IMR-90 (cell line): ENCODE measurements around the gene DEPDC5. TPM values are rescaled to one million over a fixed set of nuclear protein-coding genes. Genes with fewer than 3 reads are reported as not detected.

ENCODE experiments used
- ATAC-seq: fragments of 200-7000 bp; cut with Tn5 transposase; 2 replicates; pipeline ENCODE4 v1.9.1; 2020; ENCODE audit warnings: low read depth, mild to moderate bottlenecking, moderate library complexity
- BruUV-seq: library from RNA; stranded (reverse); fragments of 400-500 nt; replicated peaks from 2 replicates; lab custom pipeline; 2021; lab: Mats Ljungman, UMichigan
- CTCF ChIA-PET: fragments of 300-600 bp; formaldehyde crosslinking; extraction: SDS; loops from one replicate; lab custom pipeline; 2021; ENCODE audit warnings: antibody characterized with exemption; lab: Yijun Ruan, JAX
- POLR2A ChIA-PET: fragments of 300-600 bp; sonication (Branson Sonifier 250); formaldehyde crosslinking; loops from one replicate; lab custom pipeline; 2022; ENCODE audit warnings: antibody characterized with exemption; ENCODE audit not compliant: unreplicated experiment; lab: Charles Lee
- DNase-seq: peaks from one replicate; pipeline ENCODE4 v3.0.0; 2013
- H2AFZ ChIP-seq: replicated peaks from 2 replicates; pipeline ENCODE3; 2013; ENCODE audit warnings: low read length, mild to moderate bottlenecking; ENCODE audit not compliant: poor library complexity
- H2AK5ac ChIP-seq: 2 replicates; pipeline ENCODE4 v1.6.1; 2013; ENCODE audit warnings: low read depth, low read length, inconsistent platforms
- H2AK9ac ChIP-seq: replicated peaks from 2 replicates; pipeline ENCODE3; 2013; ENCODE audit warnings: mild to moderate bottlenecking, low read depth, low read length, moderate library complexity; ENCODE audit not compliant: poor library complexity
- H2BK120ac ChIP-seq: 2 replicates; pipeline ENCODE4 v1.6.1; 2013; ENCODE audit warnings: low read depth, low read length, inconsistent platforms
- H2BK15ac ChIP-seq: 3 replicates; pipeline ENCODE4 v1.6.1; 2013; ENCODE audit warnings: low read depth, low read length, inconsistent platforms
- H2BK20ac ChIP-seq: 2 replicates; pipeline ENCODE4 v1.6.1; 2013; ENCODE audit warnings: low read depth, mild to moderate bottlenecking, inconsistent platforms, low read length, moderate library complexity
- H2BK5ac ChIP-seq: 2 replicates; pipeline ENCODE4 v1.6.1; 2013; ENCODE audit warnings: mild to moderate bottlenecking, low read depth, low read length, inconsistent platforms; ENCODE audit not compliant: poor library complexity, severe bottlenecking
- H3K14ac ChIP-seq: replicated peaks from 2 replicates; pipeline ENCODE4 v1.6.1; 2013; ENCODE audit warnings: low read depth, low read length, inconsistent platforms
- H3K18ac ChIP-seq: 2 replicates; pipeline ENCODE4 v1.6.1; 2013; ENCODE audit warnings: low read depth, low read length, control low read depth
- H3K23ac ChIP-seq: 2 replicates; pipeline ENCODE4 v1.6.1; 2013; ENCODE audit warnings: low read depth, low read length, inconsistent platforms
- H3K27ac ChIP-seq: 2 replicates; pipeline ENCODE4 v1.5.1; 2013; ENCODE audit warnings: mild to moderate bottlenecking, control low read depth, low read length; ENCODE audit not compliant: insufficient read depth
- H3K27me3 ChIP-seq: 2 replicates; pipeline ENCODE4 v1.6.1; 2013; ENCODE audit warnings: low read length; ENCODE audit not compliant: control insufficient read depth, insufficient read depth
- H3K36me3 ChIP-seq: 2 replicates; pipeline ENCODE4 v1.6.1; 2013; ENCODE audit warnings: low read length, mixed read lengths; ENCODE audit not compliant: control insufficient read depth, insufficient read depth
- H3K4ac ChIP-seq: 2 replicates; pipeline ENCODE4 v1.6.1; 2013; ENCODE audit warnings: low read depth, low read length, inconsistent platforms
- H3K4me1 ChIP-seq: 2 replicates; pipeline ENCODE4 v1.6.1; 2013; ENCODE audit warnings: low read length, mixed read lengths; ENCODE audit not compliant: control insufficient read depth, insufficient read depth
- H3K4me2 ChIP-seq: 2 replicates; pipeline ENCODE4 v1.6.1; 2013; ENCODE audit warnings: low read depth, mild to moderate bottlenecking, control low read depth, low read length, moderate library complexity
- H3K4me3 ChIP-seq: 2 replicates; pipeline ENCODE4 v1.5.1; 2013; ENCODE audit warnings: low read depth, mild to moderate bottlenecking, control low read depth, low read length, moderate library complexity; ENCODE audit not compliant: insufficient read depth
- H3K56ac ChIP-seq: 2 replicates; pipeline ENCODE4 v1.6.1; 2013; ENCODE audit warnings: low read length, inconsistent platforms; ENCODE audit not compliant: insufficient read depth; ENCODE audit errors: extremely low read depth
- H3K79me1 ChIP-seq, 2 experiments: 2 replicates each; pipeline ENCODE4 v1.6.1; 2013; ENCODE audit warnings: low read length in 2 of 2, inconsistent platforms in 1 of 2, low read depth in 1 of 2
- H3K9ac ChIP-seq: 2 replicates; pipeline ENCODE4 v1.6.1; 2013; ENCODE audit warnings: low read depth, low read length, control low read depth
- H3K9me1 ChIP-seq: 2 replicates; pipeline ENCODE4 v1.6.1; 2013; ENCODE audit warnings: low read length, inconsistent platforms; ENCODE audit not compliant: insufficient read depth
- H3K9me3 ChIP-seq: 2 replicates; pipeline ENCODE4 v1.6.1; 2013; ENCODE audit warnings: low read length; ENCODE audit not compliant: control insufficient read depth, insufficient read depth
- H4K20me1 ChIP-seq: 2 replicates; pipeline ENCODE4 v1.6.1; 2013; ENCODE audit warnings: low read length, inconsistent platforms; ENCODE audit not compliant: insufficient read depth
- H4K5ac ChIP-seq: 2 replicates; pipeline ENCODE4 v1.6.1; 2013; ENCODE audit warnings: mild to moderate bottlenecking, low read depth, low read length, control low read depth
- H4K8ac ChIP-seq, 2 experiments: 2 replicates each; pipeline ENCODE4 v1.6.1; 2013; ENCODE audit warnings: low read depth in 2 of 2, low read length in 2 of 2, control low read depth in 1 of 2, inconsistent platforms in 1 of 2
- H4K91ac ChIP-seq: 2 replicates; pipeline ENCODE4 v1.6.1; 2013; ENCODE audit warnings: low read depth, low read length, inconsistent platforms; ENCODE audit not compliant: insufficient read depth
- USF2 ChIP-seq: fragments of 150-350 bp; IDR thresholded peaks from 2 replicates; pipeline ENCODE4 v1.6.1; 2017; ENCODE audit warnings: mild to moderate bottlenecking, antibody characterized with exemption, low read length, low read depth
- WGBS, 2 experiments: methylation state at CpG; one replicate each; pipeline versions ENCODE4 v1.1.5 to v1.1.7; 2013; ENCODE audit warnings: missing lambda C conversion rate in 2 of 2; ENCODE audit not compliant: insufficient read length in 1 of 2; ENCODE audit errors: extremely low coverage in 2 of 2; 5-methylcytosine and 5-hydroxymethylcytosine counted together
- dilution Hi-C: fragments of 300-500 bp; cut with HindIII; formaldehyde crosslinking; loops from one replicate; pipeline ENCODE4 v1.14.3; 2018; ENCODE audit warnings: low sequenced_read_pairs; ENCODE audit not compliant: unreplicated experiment
- in situ Hi-C: fragments of 300-500 bp; cut with MboI; formaldehyde crosslinking; loops from 3 replicates; pipeline ENCODE4 v1.14.3; 2019; ENCODE audit warnings: low sequenced_read_pairs, inconsistent platforms, mixed read lengths
- intact Hi-C: fragments of 100-400 bp; cut with micrococcal nuclease; formaldehyde crosslinking; loops from 2 replicates; pipeline ENCODE4 v1.10.0; 2022
- polyA plus RNA-seq, 3 experiments: library from polyadenylated mRNA; depleted of rRNA; stranded (reverse); fragments of >200 nt; gene quantifications; 2 replicates each; pipeline ENCODE4 v1.2.3, GENCODE V29; 2012; ENCODE audit warnings: low replicate concordance in 1 of 3
- total RNA-seq: library from RNA; depleted of rRNA; stranded (reverse); fragments of >200 nt; gene quantifications from 2 replicates; pipeline ENCODE4 v1.2.3, GENCODE V29; 2012
- TF ChIP-seq, protein P1 (sequence below): fragments of 150-350 bp; IDR thresholded peaks from 2 replicates; pipeline ENCODE4 v1.6.1; 2016; ENCODE audit warnings: low read depth, mild to moderate bottlenecking, low read length, moderate library complexity, borderline replicate concordance

DEPDC5 gene
- total and polyA plus RNA-seq, 2 of the 4 experiments (the other 2 are of a cell fraction), result 6.6 to 12.9 TPM

DNA sequence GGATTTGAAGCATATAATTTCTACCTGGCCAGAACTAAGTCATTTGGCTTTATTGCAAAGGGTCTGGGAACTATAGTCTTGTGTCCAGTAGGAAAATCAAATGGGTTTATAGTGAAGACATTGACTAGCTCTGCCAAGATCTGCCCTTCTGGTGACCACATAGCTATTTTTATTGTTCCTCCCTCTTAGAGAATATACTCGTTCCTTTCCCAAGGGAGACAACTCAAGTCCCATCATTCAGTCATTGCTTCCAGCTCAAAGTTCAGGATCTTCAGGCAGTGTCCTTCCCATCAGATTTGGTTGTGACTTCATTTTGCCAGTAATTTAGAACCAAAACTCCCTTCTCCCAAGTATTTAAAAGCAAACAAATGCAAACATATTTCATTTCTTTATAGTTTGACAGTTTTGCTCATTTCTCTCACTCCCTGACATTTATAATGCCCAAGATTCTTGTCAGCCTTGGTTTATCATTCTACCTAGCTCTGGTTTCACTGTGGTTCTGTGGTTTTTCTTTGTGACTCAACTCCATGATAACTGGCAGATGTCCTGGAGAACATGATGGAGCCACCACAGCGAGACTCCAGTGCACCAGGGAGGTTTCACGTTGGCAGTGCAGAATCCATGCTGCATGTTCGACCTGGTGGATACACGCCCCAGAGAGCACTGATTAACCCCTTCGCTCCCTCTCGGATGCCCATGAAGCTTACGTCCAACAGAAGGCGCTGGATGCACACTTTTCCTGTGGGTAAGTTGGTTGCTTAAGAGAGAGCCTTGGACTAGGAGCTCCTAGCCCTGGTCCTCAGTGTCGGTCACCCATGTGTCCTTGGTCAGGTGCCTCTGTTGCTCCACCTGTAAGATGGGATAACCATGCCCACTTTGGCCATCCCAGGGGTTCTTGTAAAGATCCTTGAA, 64.9 kb downstream of the DEPDC5 start:
- DNase-seq (peak; percentile 48), ATAC-seq (peak; percentile 29; the same call in 1 of the 2 replicates)
- intact Hi-C loops, result no loop called here
- in situ Hi-C loops, result no loop called here
- no peak overlapping the region for H3K56ac ChIP-seq
- H3K9ac ChIP-seq, result no peak overlapping the region
- WGBS, 2 experiments, result 71% methylated on average over 8 of the region's 10 CpGs; no CpG with 5 or more reads in 1 of the 2 experiments
- dilution Hi-C loops, result no loop called here
- H3K4me3 ChIP-seq, result no peak overlapping the region
- no peak overlapping the region for H2BK15ac ChIP-seq
- no peak for TF ChIP-seq USF2
- TF ChIP-seq, protein P1, sequence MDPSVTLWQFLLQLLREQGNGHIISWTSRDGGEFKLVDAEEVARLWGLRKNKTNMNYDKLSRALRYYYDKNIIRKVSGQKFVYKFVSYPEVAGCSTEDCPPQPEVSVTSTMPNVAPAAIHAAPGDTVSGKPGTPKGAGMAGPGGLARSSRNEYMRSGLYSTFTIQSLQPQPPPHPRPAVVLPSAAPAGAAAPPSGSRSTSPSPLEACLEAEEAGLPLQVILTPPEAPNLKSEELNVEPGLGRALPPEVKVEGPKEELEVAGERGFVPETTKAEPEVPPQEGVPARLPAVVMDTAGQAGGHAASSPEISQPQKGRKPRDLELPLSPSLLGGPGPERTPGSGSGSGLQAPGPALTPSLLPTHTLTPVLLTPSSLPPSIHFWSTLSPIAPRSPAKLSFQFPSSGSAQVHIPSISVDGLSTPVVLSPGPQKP, result no peak
- peaks cover 60% of the 10 kb centered on the region for H3K36me3 ChIP-seq
- POLR2A ChIA-PET, result no interaction called here
- 0 out of 2 replicates have a peak, but pooled peaks cover 2% of the 10 kb centered on the region for H3K4me1 ChIP-seq
- H2AK9ac ChIP-seq, result peak overlapping the region; percentile 15
- no peak overlapping the region for H2BK20ac ChIP-seq
- H3K23ac ChIP-seq, result no peak overlapping the region
- no peak overlapping the region for H3K27ac ChIP-seq
- no peak overlapping the region for H2AK5ac ChIP-seq
- H3K27me3 ChIP-seq, result no peaks in the 10 kb centered on the region
- peaks cover 6% of the 10 kb centered on the region; the same call in 1 of the 2 replicates for H4K20me1 ChIP-seq
- no TSS peak for BruUV-seq
- no peak overlapping the region for H2BK120ac ChIP-seq
- no peak overlapping the region for H4K5ac ChIP-seq
- peaks cover 8% of the 10 kb centered on the region for H3K9me1 ChIP-seq
- H3K79me1 ChIP-seq, result no peaks in the 10 kb centered on the region; a peak in 1 of 4 replicates
- no peak overlapping the region for H3K4me2 ChIP-seq
- no peak overlapping the region for H2AFZ ChIP-seq
- H3K18ac ChIP-seq, result no peak overlapping the region
- no peak overlapping the region for H2BK5ac ChIP-seq
- H3K4ac ChIP-seq, result no peak overlapping the region
- H3K14ac ChIP-seq, result no peak overlapping the region
- H4K91ac ChIP-seq, result no peak overlapping the region
- H4K8ac ChIP-seq, result no peak overlapping the region
- no peaks in the 10 kb centered on the region for H3K9me3 ChIP-seq
- CTCF ChIA-PET, result interaction anchor here (0.5 to 1.2 kb wide), 2 partner anchors 12 to 34 kb away, joined by 4 read pairs; no protein-coding TSS in a partner anchor
